Mammary epithelial cell (primary cell): ENCODE measurements around the gene YWHAQ.

Experiments
- CTCF ChIP-seq, 2 donors: IDR thresholded peaks in 1 of 2; conservative IDR thresholded peaks in 1 of 2; 2 replicates each; pipeline ENCODE4 v1.5.1; 2011 to 2012; ENCODE audit warnings: inconsistent platforms in 2 of 2, low read length in 2 of 2, mild to moderate bottlenecking in 2 of 2, control low read depth in 1 of 2, low read depth in 1 of 2; ENCODE audit not compliant: insufficient read depth in 1 of 2; ENCODE audit errors: extremely low read depth in 1 of 2
- EZH2 ChIP-seq: IDR thresholded peaks from 2 replicates; pipeline ENCODE4 v1.6.1; 2012; ENCODE audit warnings: low read length, inconsistent platforms, borderline replicate concordance

- TF ChIP-seq CTCF (conservative IDR thresholded peaks at IDR 0.05 in 1 of 2, IDR thresholded peaks at IDR 0.05 in 1 of 2; ENCODE audit: extremely low read depth in 1 of 2, insufficient read depth in 1 of 2, low read depth in 1 of 2, low read length in 2 of 2): no peak
- no peak for TF ChIP-seq EZH2
Measured at GRCh38 chr2:9667826-9668225, 37.0 kb upstream of the YWHAQ start.
